ENCODE data around the gene STK11. TPM values are rescaled to one million over a fixed set of nuclear protein-coding genes. Genes with fewer than 3 reads are reported as not detected.
A peak's percentile ranks its signal among the peaks of the same experiment; 100 is the strongest.

The STK11 gene
- polyA plus RNA-seq, 2 of the 4 experiments (the other 2 are of a cell fraction) = 16.2 to 33.6 TPM

GRCh38 chr19:1257475-1258162 lies 52.0 kb downstream of the STK11 start:
- WGBS (ENCODE audit: missing lambda C conversion rate) = 47% methylated on average over 23 of the region's 23 CpGs
- no peak for DNase-seq (ENCODE audit: low read depth in 1 of 2, low spot score in 1 of 2)
- CTCF ChIA-PET = interaction anchor here (8.4 to 18.7 kb wide), 2 partner anchors 10 to 14 kb away, joined by 107 to 500 read pairs; partner anchors contain the start of genes ATP5F1D and CIRBP
- POLR2A ChIA-PET = no interaction called here
- no peak for ATAC-seq
- TF ChIP-seq FOSL2 (IDR thresholded peaks at IDR 0.05) (no peak), FOSL2 (CRISPR knock-in tag; IDR thresholded peaks at IDR 0.05) (no peak), FOSB (CRISPR knock-in tag; IDR thresholded peaks at IDR 0.05) (no peak), ZC3H11A (IDR thresholded peaks at IDR 0.05) (no peak), KDM1A (IDR thresholded peaks at IDR 0.05; ENCODE audit: low read depth) (no peak), KDM5A (IDR thresholded peaks at IDR 0.05) (no peak), CBX2 (IDR thresholded peaks at IDR 0.05; ENCODE audit: borderline replicate concordance, low read depth) (no peak), GATA3 (IDR thresholded peaks at IDR 0.05; ENCODE audit: borderline replicate concordance) (no peak), MAFK (IDR thresholded peaks at IDR 0.05; ENCODE audit: partially characterized antibody) (no peak), NR3C1 (IDR thresholded peaks at IDR 0.05) (no peak), HMGXB4 (CRISPR knock-in tag; IDR thresholded peaks at IDR 0.05; ENCODE audit: borderline replicate concordance) (no peak), CTCF (IDR thresholded peaks at IDR 0.05) (no peak), ZSCAN20 (CRISPR knock-in tag; IDR thresholded peaks at IDR 0.05) (no peak)
- Histone ChIP-seq H3K4me2 (peak overlapping the region; percentile 100), H3K4me1 (peaks cover 73% of the 10 kb centered on the region), H3K4me3 (peak overlapping the region; percentile 29; the same call in 1 of the 3 replicates), H3K27ac (peak overlapping the region; percentile 98 to 99), H3K9me3 (no peaks in the 10 kb centered on the region)
- no peak for FAIRE-seq

- Histone ChIP-seq H3K4me2 (peak overlapping the region; percentile 100), H3K4me3 (peak overlapping the region; percentile 29; the same call in 1 of the 3 replicates), H3K4me1 (peaks cover 78% of the 10 kb centered on the region), H3K9me3 (no peaks in the 10 kb centered on the region), H3K27ac (peak overlapping the region; percentile 98 to 99)
- 72% methylated on average over 6 of the region's 8 CpGs for WGBS (ENCODE audit: missing lambda C conversion rate)
- DNase-seq (ENCODE audit: low read depth in 1 of 2, low spot score in 1 of 2) (no peak), ATAC-seq (no peak), FAIRE-seq (no peak)
- POLR2A ChIA-PET = no interaction called here
- no peak for TF ChIP-seq HOXB13 (CRISPR knock-in tag; IDR thresholded peaks at IDR 0.05; ENCODE audit: low read depth)
- TF ChIP-seq POLR2A (IDR thresholded peaks at IDR 0.05; ENCODE audit: low read length) = no peak
- TF ChIP-seq ELK1 (IDR thresholded peaks at IDR 0.05; ENCODE audit: low read depth, low read length) = no peak
- no peak for TF ChIP-seq CHD2 (IDR thresholded peaks at IDR 0.05; ENCODE audit: low read length, partially characterized antibody)
- TF ChIP-seq MAFK (IDR thresholded peaks at IDR 0.05; ENCODE audit: partially characterized antibody) = no peak
- TF ChIP-seq FOXS1 (CRISPR knock-in tag; IDR thresholded peaks at IDR 0.05) = no peak
- no peak for TF ChIP-seq ZNF302 (CRISPR knock-in tag; IDR thresholded peaks at IDR 0.05)
- TF ChIP-seq E2F6 (IDR thresholded peaks at IDR 0.05; ENCODE audit: borderline replicate concordance, low read depth) = no peak
- TF ChIP-seq CBX2 (IDR thresholded peaks at IDR 0.05; ENCODE audit: borderline replicate concordance, low read depth) = no peak
- TF ChIP-seq MYC (IDR thresholded peaks at IDR 0.05; ENCODE audit: borderline replicate concordance, low read length) = no peak
- no peak for TF ChIP-seq TFCP2L1 (CRISPR knock-in tag; IDR thresholded peaks at IDR 0.05)
- no peak for TF ChIP-seq SMC3 (IDR thresholded peaks at IDR 0.05)
- TF ChIP-seq TP53 (CRISPR knock-in tag; IDR thresholded peaks at IDR 0.05) = no peak
- no peak for TF ChIP-seq EP300 (IDR thresholded peaks at IDR 0.05)
- TF ChIP-seq FOSB (CRISPR knock-in tag; IDR thresholded peaks at IDR 0.05) = no peak
- TF ChIP-seq RARB (CRISPR knock-in tag; IDR thresholded peaks at IDR 0.05) = no peak
- no peak for TF ChIP-seq SREBF2 (IDR thresholded peaks at IDR 0.05)
- CTCF ChIA-PET = interaction anchor here (8.4 to 18.7 kb wide), 2 partner anchors 9 to 14 kb away, joined by 107 to 500 read pairs; partner anchors contain the start of genes ATP5F1D and CIRBP
These were observed 52.5 kb downstream of the STK11 start for GRCh38 chr19:1258163-1258492.
